SK-N-SH (cell line): Measurements from ENCODE around the gene ZNF592. TPM values are rescaled to one million over a fixed set of nuclear protein-coding genes. Genes with fewer than 3 reads are reported as not detected.

Source experiments
- CTCF ChIA-PET: fragments of 300-600, 350-600 bp; formaldehyde crosslinking; extraction: SDS; loops from one replicate; lab custom pipeline; 2021; lab: Yijun Ruan, JAX
- POLR2A ChIA-PET: fragments of 350-600 bp; sonication (Branson Sonifier 250); formaldehyde crosslinking; extraction: SDS; loops from one replicate; lab custom pipeline; 2020; ENCODE audit warnings: antibody characterized with exemption, inconsistent platforms; lab: Yijun Ruan, JAX
- DNase-seq: peaks from one replicate; pipeline ENCODE4 v3.0.0; 2012
- H2AFZ ChIP-seq: fragments of 200-600 bp; sonication (generic); 2 replicates; pipeline ENCODE4 v1.8.1; 2016; ENCODE audit warnings: antibody characterized with exemption, mild to moderate bottlenecking, low read depth
- H3F3A ChIP-seq: fragments of 200-600 bp; sonication (generic); replicated peaks from 2 replicates; pipeline ENCODE3; 2016; ENCODE audit warnings: antibody characterized with exemption, mild to moderate bottlenecking; ENCODE audit not compliant: insufficient read depth
- H3K27ac ChIP-seq, 2 experiments: fragments of 200-500 bp in 1 of 2; fragments of 200-600 bp in 1 of 2; sonication (Bioruptor generic) in 1 of 2; sonication (generic), shearing (Covaris generic) in 1 of 2; 2 replicates each; pipeline versions ENCODE4 v1.5.1 to v1.6.1; 2014 to 2016; ENCODE audit warnings: low read depth in 2 of 2, inconsistent platforms in 1 of 2, low read length in 1 of 2, mild to moderate bottlenecking in 1 of 2, mixed read lengths in 1 of 2
- H3K27me3 ChIP-seq: fragments of 200-600 bp; sonication (generic), shearing (Covaris generic); 2 replicates; pipeline ENCODE4 v1.6.1; 2016; ENCODE audit warnings: mixed run types; ENCODE audit not compliant: insufficient read depth
- H3K36me3 ChIP-seq, 2 experiments: fragments of 200-500 bp in 1 of 2; fragments of 200-600 bp in 1 of 2; sonication (Bioruptor generic) in 1 of 2; sonication (generic) in 1 of 2; replicated peaks in 1 of 2; 2 replicates each; pipeline versions ENCODE3 to v1.5.1; 2014 to 2016; ENCODE audit warnings: low read length in 1 of 2, mild to moderate bottlenecking in 1 of 2; ENCODE audit not compliant: insufficient read depth in 2 of 2, control insufficient read depth in 1 of 2
- H3K4me1 ChIP-seq, 2 experiments: fragments of 200-500 bp in 1 of 2; fragments of 200-600 bp in 1 of 2; sonication (Bioruptor generic) in 1 of 2; sonication (generic), shearing (Covaris generic) in 1 of 2; 2 replicates each; pipeline versions ENCODE4 v1.5.1 to v1.6.1; 2014 to 2016; ENCODE audit warnings: low read depth in 1 of 2, low read length in 1 of 2, mixed run types in 1 of 2; ENCODE audit not compliant: insufficient read depth in 2 of 2, control insufficient read depth in 1 of 2
- H3K4me2 ChIP-seq: fragments of 200-600 bp; sonication (generic), shearing (Covaris generic); 2 replicates; pipeline ENCODE4 v1.6.1; 2017; ENCODE audit warnings: mixed run types
- H3K4me3 ChIP-seq, 2 experiments: fragments of 200-500 bp in 1 of 2; fragments of 200-600 bp in 1 of 2; sonication (Bioruptor generic) in 1 of 2; sonication (generic), shearing (Covaris generic) in 1 of 2; 2 replicates each; pipeline versions ENCODE4 v1.5.1 to v1.8.1; 2014 to 2016; ENCODE audit warnings: low read depth in 2 of 2, inconsistent platforms in 1 of 2, low read length in 1 of 2, mild to moderate bottlenecking in 1 of 2, mixed read lengths in 1 of 2, moderate library complexity in 1 of 2
- H3K79me2 ChIP-seq: fragments of 200-600 bp; sonication (generic); 2 replicates; pipeline ENCODE4 v1.8.1; 2017; ENCODE audit warnings: mild to moderate bottlenecking; ENCODE audit not compliant: insufficient read depth
- H3K9ac ChIP-seq: fragments of 200-600 bp; sonication (generic); 2 replicates; pipeline ENCODE4 v1.6.1; 2017; ENCODE audit warnings: mixed run types
- H3K9me2 ChIP-seq: fragments of 200-600 bp; sonication (generic); 2 replicates; pipeline ENCODE4 v1.6.1; 2017; ENCODE audit warnings: mixed run types
- H3K9me3 ChIP-seq: fragments of 200-600 bp; sonication (generic); 2 replicates; pipeline ENCODE4 v1.6.1; 2017; ENCODE audit warnings: mixed run types, mild to moderate bottlenecking, moderate library complexity
- H4K20me1 ChIP-seq: fragments of 200-600 bp; sonication (generic); 2 replicates; pipeline ENCODE4 v1.6.1; 2017; ENCODE audit warnings: mild to moderate bottlenecking, mixed run types; ENCODE audit not compliant: insufficient read depth
- EP300 ChIP-seq, 2 experiments: IDR thresholded peaks; 2 replicates each; pipeline versions ENCODE4 v1.4.0 to v1.6.1; 2012; ENCODE audit warnings: borderline replicate concordance in 1 of 2, low read depth in 1 of 2, low read length in 1 of 2
- FOSL2 ChIP-seq: IDR thresholded peaks from 2 replicates; pipeline ENCODE4 v1.4.0; 2012; ENCODE audit warnings: low read depth, mild to moderate bottlenecking, moderate library complexity, borderline replicate concordance
- FOXJ3 ChIP-seq: sonication (generic); formaldehyde crosslinking; IDR thresholded peaks from 2 replicates; pipeline ENCODE4 v1.5.1; 2020; ENCODE audit warnings: mild to moderate bottlenecking, missing genetic modification reagents
- GABPA ChIP-seq: IDR thresholded peaks from 2 replicates; pipeline ENCODE4 v1.4.0; 2012; ENCODE audit warnings: low read depth, mild to moderate bottlenecking
- GATA2 ChIP-seq: sonication (generic); formaldehyde crosslinking; IDR thresholded peaks from 2 replicates; pipeline ENCODE4 v1.5.0; 2020; ENCODE audit warnings: mild to moderate bottlenecking, missing genetic modification reagents
- JUND ChIP-seq: IDR thresholded peaks from 2 replicates; pipeline ENCODE4 v1.4.0; 2012
- NFIC ChIP-seq: IDR thresholded peaks from 2 replicates; pipeline ENCODE4 v1.4.0; 2012; ENCODE audit warnings: borderline replicate concordance
- RXRA ChIP-seq: IDR thresholded peaks from 2 replicates; pipeline ENCODE4 v1.4.0; 2012; ENCODE audit warnings: low read depth, mild to moderate bottlenecking, borderline replicate concordance
- YY1 ChIP-seq: IDR thresholded peaks from 2 replicates; pipeline ENCODE4 v1.4.0; 2012; ENCODE audit warnings: low read depth, mild to moderate bottlenecking
- WGBS: methylation state at CpG from one replicate; pipeline ENCODE4 v1.1.6; 2017; ENCODE audit warnings: low lambda C conversion rate; 5-methylcytosine and 5-hydroxymethylcytosine counted together
- polyA plus RNA-seq, 3 experiments: library from polyadenylated mRNA; depleted of rRNA; stranded (reverse); fragments of >200 nt; gene quantifications; 2 replicates each; pipeline ENCODE4 v1.2.3, GENCODE V29; 2012
- TF ChIP-seq, protein P1 (sequence below): IDR thresholded peaks from 2 replicates; pipeline ENCODE4 v1.4.0; 2012; ENCODE audit warnings: low read depth, borderline replicate concordance
- TF ChIP-seq, protein P2 (sequence below): IDR thresholded peaks from 2 replicates; pipeline ENCODE4 v1.6.1; 2012; ENCODE audit warnings: mild to moderate bottlenecking, low read depth, low read length, moderate library complexity
- TF ChIP-seq, protein P3 (sequence below): fragments of 150-350 bp; IDR thresholded peaks from 2 replicates; pipeline ENCODE4 v1.6.1; 2016; ENCODE audit warnings: mild to moderate bottlenecking, low read depth, low read length
- TF ChIP-seq, protein P4 (sequence below): IDR thresholded peaks from 2 replicates; pipeline ENCODE4 v1.4.0; 2012; ENCODE audit warnings: low read depth

The ZNF592 gene
- polyA plus RNA-seq, 1 of the 3 experiments (the other 2 are of a cell fraction), result 8.0 TPM

DNA sequence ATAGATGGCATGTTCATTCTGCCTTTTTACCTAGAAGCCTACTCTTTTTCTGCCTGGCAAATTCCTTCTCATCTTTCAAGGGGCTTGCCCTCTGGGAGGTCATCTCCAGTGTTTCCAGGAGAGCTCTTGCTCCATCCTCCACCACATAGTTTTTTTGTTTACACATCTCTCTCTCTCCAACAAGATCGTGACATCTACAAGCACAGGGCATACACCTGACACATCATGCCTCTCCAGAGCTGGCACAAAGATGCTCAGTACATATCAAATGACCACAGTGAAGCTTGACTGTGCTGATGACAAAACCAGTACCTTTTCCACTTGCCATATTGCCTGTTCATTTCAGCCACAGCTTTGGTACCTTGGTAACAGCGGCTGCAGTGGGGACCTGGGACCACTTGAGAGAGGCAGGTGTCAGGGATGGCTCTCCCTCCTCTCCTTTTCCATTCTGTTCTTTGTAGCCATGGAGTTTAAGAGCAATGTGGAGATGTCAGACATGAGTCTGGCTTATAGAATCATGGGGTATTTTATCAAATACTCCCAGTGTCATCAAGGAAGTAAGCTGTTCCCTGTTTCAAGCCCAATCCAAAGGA is 84.2 kb downstream of the ZNF592 start:
- Histone ChIP-seq H3K36me3 (no peaks in the 10 kb centered on the region), H3K9ac (no peak overlapping the region), H3K79me2 (no peaks in the 10 kb centered on the region), H3K27me3 (no peaks in the 10 kb centered on the region), H3K4me3 (no peak overlapping the region), H2AFZ (no peak overlapping the region), H3K27ac (no peak overlapping the region), H3K4me2 (no peak overlapping the region), H3K4me1 (peaks cover 7 to 15% of the 10 kb centered on the region in 2 experiments; a peak in 2 of 4 replicates), H4K20me1 (no peaks in the 10 kb centered on the region), H3K9me3 (no peaks in the 10 kb centered on the region), H3K9me2 (no peaks in the 10 kb centered on the region), H3F3A (no peaks in the 10 kb centered on the region)
- TF ChIP-seq, protein P1, sequence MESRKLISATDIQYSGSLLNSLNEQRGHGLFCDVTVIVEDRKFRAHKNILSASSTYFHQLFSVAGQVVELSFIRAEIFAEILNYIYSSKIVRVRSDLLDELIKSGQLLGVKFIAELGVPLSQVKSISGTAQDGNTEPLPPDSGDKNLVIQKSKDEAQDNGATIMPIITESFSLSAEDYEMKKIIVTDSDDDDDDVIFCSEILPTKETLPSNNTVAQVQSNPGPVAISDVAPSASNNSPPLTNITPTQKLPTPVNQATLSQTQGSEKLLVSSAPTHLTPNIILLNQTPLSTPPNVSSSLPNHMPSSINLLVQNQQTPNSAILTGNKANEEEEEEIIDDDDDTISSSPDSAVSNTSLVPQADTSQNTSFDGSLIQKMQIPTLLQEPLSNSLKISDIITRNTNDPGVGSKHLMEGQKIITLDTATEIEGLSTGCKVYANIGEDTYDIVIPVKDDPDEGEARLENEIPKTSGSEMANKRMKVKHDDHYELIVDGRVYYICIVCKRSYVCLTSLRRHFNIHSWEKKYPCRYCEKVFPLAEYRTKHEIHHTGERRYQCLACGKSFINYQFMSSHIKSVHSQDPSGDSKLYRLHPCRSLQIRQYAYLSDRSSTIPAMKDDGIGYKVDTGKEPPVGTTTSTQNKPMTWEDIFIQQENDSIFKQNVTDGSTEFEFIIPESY, result no peak
- TF ChIP-seq FOSL2 (no peak), EP300 (IDR thresholded peaks at IDR 0.05; ENCODE audit: borderline replicate concordance in 1 of 2, low read depth in 1 of 2, low read length in 1 of 2) (no peak), JUND (no peak), RXRA (no peak), NFIC (no peak), YY1 (no peak), FOXJ3 (CRISPR knock-in tag) (no peak), GABPA (no peak), GATA2 (CRISPR knock-in tag) (no peak)
- TF ChIP-seq, protein P2, sequence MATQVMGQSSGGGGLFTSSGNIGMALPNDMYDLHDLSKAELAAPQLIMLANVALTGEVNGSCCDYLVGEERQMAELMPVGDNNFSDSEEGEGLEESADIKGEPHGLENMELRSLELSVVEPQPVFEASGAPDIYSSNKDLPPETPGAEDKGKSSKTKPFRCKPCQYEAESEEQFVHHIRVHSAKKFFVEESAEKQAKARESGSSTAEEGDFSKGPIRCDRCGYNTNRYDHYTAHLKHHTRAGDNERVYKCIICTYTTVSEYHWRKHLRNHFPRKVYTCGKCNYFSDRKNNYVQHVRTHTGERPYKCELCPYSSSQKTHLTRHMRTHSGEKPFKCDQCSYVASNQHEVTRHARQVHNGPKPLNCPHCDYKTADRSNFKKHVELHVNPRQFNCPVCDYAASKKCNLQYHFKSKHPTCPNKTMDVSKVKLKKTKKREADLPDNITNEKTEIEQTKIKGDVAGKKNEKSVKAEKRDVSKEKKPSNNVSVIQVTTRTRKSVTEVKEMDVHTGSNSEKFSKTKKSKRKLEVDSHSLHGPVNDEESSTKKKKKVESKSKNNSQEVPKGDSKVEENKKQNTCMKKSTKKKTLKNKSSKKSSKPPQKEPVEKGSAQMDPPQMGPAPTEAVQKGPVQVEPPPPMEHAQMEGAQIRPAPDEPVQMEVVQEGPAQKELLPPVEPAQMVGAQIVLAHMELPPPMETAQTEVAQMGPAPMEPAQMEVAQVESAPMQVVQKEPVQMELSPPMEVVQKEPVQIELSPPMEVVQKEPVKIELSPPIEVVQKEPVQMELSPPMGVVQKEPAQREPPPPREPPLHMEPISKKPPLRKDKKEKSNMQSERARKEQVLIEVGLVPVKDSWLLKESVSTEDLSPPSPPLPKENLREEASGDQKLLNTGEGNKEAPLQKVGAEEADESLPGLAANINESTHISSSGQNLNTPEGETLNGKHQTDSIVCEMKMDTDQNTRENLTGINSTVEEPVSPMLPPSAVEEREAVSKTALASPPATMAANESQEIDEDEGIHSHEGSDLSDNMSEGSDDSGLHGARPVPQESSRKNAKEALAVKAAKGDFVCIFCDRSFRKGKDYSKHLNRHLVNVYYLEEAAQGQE, result no peak
- TF ChIP-seq, protein P3, sequence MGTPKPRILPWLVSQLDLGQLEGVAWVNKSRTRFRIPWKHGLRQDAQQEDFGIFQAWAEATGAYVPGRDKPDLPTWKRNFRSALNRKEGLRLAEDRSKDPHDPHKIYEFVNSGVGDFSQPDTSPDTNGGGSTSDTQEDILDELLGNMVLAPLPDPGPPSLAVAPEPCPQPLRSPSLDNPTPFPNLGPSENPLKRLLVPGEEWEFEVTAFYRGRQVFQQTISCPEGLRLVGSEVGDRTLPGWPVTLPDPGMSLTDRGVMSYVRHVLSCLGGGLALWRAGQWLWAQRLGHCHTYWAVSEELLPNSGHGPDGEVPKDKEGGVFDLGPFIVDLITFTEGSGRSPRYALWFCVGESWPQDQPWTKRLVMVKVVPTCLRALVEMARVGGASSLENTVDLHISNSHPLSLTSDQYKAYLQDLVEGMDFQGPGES, result no peak
- TF ChIP-seq, protein P4, sequence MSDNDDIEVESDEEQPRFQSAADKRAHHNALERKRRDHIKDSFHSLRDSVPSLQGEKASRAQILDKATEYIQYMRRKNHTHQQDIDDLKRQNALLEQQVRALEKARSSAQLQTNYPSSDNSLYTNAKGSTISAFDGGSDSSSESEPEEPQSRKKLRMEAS, result no peak
- ChIA-PET CTCF (interaction anchor here (2.6 to 6.7 kb wide), 3 partner anchors 10 to 96 kb away, joined by 6 to 38 read pairs (median 15); no protein-coding TSS in a partner anchor), POLR2A (no interaction called here)
- 71% methylated on average over 2 of the region's 2 CpGs for WGBS
- no peak for DNase-seq
